HG02938 (cell line): ENCODE measurements around the gene POC1A.

Source experiments
- ATAC-seq: cut with Tn5 transposase; IDR thresholded peaks from one replicate; pipeline ENCODE4 v1.9.1; 2021; ENCODE audit warnings: mild to moderate bottlenecking, moderate library complexity; ENCODE audit not compliant: unreplicated experiment

Gene POC1A

GRCh38 chr3:52088445-52089367, 65.5 kb downstream of the POC1A start:
- ATAC-seq = no peak

- ATAC-seq = no peak
Measured at GRCh38 chr3:52087731-52088130, 66.5 kb downstream of the POC1A start.

- no peak for ATAC-seq
Measured at GRCh38 chr3:52086976-52087663, 67.1 kb downstream of the POC1A start.

- ATAC-seq = no peak
Measured at GRCh38 chr3:52086461-52086860, 67.8 kb downstream of the POC1A start.

- ATAC-seq = no peak
Measured at GRCh38 chr3:52085681-52086282, 68.4 kb downstream of the POC1A start.

- no peak for ATAC-seq
Measured at GRCh38 chr3:52084954-52085680, 69.1 kb downstream of the POC1A start.

GRCh38 chr3:52084216-52084945, 69.8 kb downstream of the POC1A start:
- no peak for ATAC-seq

GRCh38 chr3:52083556-52084087, 70.6 kb downstream of the POC1A start:
- no peak for ATAC-seq

- no peak for ATAC-seq
Measured at GRCh38 chr3:52082951-52083350, 71.3 kb downstream of the POC1A start.

- no peak for ATAC-seq
Measured at GRCh38 chr3:52080830-52081719, 73.1 kb downstream of the POC1A start.

- no peak for ATAC-seq
Measured at GRCh38 chr3:52079958-52080357, 74.3 kb downstream of the POC1A start.

- no peak for ATAC-seq
Measured at GRCh38 chr3:52078781-52079560, 75.3 kb downstream of the POC1A start.

GRCh38 chr3:52077925-52078324, 76.3 kb downstream of the POC1A start:
- no peak for ATAC-seq

GRCh38 chr3:52076896-52077780, 77.1 kb downstream of the POC1A start:
- ATAC-seq = no peak

- no peak for ATAC-seq
Measured at GRCh38 chr3:52073490-52073889, 80.7 kb downstream of the POC1A start.

GRCh38 chr3:52072471-52072870, 81.8 kb downstream of the POC1A start:
- ATAC-seq = no peak

- no peak for ATAC-seq
Measured at GRCh38 chr3:52072020-52072419, 82.2 kb downstream of the POC1A start.
